Thoracic aorta (tissue), 2 donors: ENCODE measurements around the gene PIGQ. TPM values are rescaled to one million over a fixed set of nuclear protein-coding genes. Genes with fewer than 3 reads are reported as not detected.

ENCODE experiments used
- ATAC-seq: fragments of 150-250 bp; one replicate; pipeline ENCODE4 v1.8.0; 2017; ENCODE audit warnings: low read depth; ENCODE audit not compliant: insufficient number of reproducible peaks, low FRiP score
- DNase-seq: peaks from one replicate; pipeline ENCODE4 v3.0.0-alpha.2; 2020; ENCODE audit warnings: low spot score
- H3K27ac ChIP-seq, 2 donors: fragments of 200-600 bp; sonication (generic); 1 replicate in 1 of 2; 2 replicates in 1 of 2; pipeline ENCODE4 v1.5.1; 2016; ENCODE audit warnings: mild to moderate bottlenecking in 2 of 2, moderate library complexity in 2 of 2
- H3K27me3 ChIP-seq: fragments of 200-600 bp; sonication (generic); replicated peaks from 2 replicates; pipeline ENCODE4 v1.6.0; 2016; ENCODE audit warnings: mild to moderate bottlenecking; ENCODE audit not compliant: insufficient read depth
- H3K36me3 ChIP-seq: fragments of 200-600 bp; sonication (generic); one replicate; pipeline ENCODE4 v1.5.1; 2016
- H3K4me1 ChIP-seq, 2 donors: fragments of 200-600 bp; sonication (generic); 1 replicate in 1 of 2; 2 replicates in 1 of 2; pipeline versions ENCODE4 v1.5.1 to v1.6.0; 2016; ENCODE audit warnings: low read depth in 2 of 2, mild to moderate bottlenecking in 1 of 2; ENCODE audit not compliant: control insufficient read depth in 1 of 2
- H3K4me3 ChIP-seq: fragments of 200-600 bp; sonication (generic); 2 replicates; pipeline ENCODE4 v1.5.1; 2016; ENCODE audit warnings: mild to moderate bottlenecking
- H3K9me3 ChIP-seq: fragments of 200-600 bp; sonication (generic); 2 replicates; pipeline ENCODE4 v1.5.1; 2016
- CTCF ChIP-seq: fragments of 200-600 bp; sonication (generic); IDR thresholded peaks from one replicate; pipeline ENCODE4 v1.5.1; 2019; ENCODE audit warnings: antibody characterized with exemption
- total RNA-seq, 2 donors: library from RNA; depleted of rRNA; stranded (reverse); fragments of >200 nt; gene quantifications; one replicate each; pipeline versions ENCODE4 v1.1.0 to v1.2.3, GENCODE V29; 2016

Gene PIGQ
- total RNA-seq, 2 donors from 2014 or later, result 54.2 to 80.1 TPM

- Histone ChIP-seq H3K4me1 (no peaks in the 10 kb centered on the region), H3K9me3 (no peaks in the 10 kb centered on the region), H3K36me3 (no peaks in the 10 kb centered on the region), H3K4me3 (no peak overlapping the region), H3K27me3 (no peaks in the 10 kb centered on the region), H3K27ac (no peak overlapping the region)
- DNase-seq (no peak), ATAC-seq (no peak)
- TF ChIP-seq CTCF, result no peak
These were observed 29.0 kb upstream of the PIGQ start for GRCh38 chr16:540645-541340.

DNA sequence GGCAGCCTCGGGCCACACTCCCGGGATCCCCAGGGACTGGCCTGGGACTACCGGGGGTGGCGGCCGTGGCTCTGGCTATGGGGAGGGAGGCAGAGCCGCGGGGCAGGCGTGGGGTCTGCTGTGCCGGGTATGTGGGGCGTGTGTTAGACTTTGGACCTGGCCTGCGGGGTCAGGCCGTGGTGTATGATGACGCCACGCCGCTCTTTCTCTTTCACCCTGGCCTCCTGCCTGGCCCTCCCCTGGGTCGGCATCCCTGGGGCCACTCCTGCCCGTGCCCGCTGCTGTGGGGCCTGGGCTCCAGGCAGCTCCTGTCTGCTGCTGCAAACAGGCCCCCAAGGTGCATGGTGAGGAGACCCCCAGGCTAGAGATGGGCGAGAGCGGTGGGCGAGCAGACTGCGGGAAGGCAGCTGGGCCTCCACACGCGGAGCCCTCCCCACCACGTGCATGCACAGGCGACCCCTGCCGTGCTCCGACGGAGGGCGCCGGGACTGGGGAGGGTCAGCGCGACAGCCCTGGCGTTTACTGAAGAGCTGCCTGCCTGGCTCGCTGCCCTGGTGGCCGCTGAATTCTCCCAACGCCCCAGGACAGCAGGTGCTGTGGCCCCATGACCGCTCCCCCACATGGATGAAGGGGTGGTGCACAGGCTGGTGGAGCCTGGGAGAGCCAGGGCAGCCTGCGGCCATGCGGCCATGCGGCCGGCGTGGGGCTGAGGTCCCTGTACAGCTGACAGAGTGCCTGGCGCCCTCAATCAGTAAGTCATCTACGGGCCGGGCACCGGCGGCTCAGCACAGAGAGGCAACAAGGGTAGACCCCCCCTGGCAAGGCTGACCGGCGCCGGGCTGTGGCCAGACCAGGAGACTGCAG is 26.2 kb upstream of the PIGQ start:
- H3K4me3 ChIP-seq, result no peak overlapping the region
- peaks cover 5% of the 10 kb centered on the region for H3K36me3 ChIP-seq
- DNase-seq (no peak), ATAC-seq (no peak)
- H3K9me3 ChIP-seq, result no peaks in the 10 kb centered on the region
- no peak overlapping the region for H3K27ac ChIP-seq
- no peaks in the 10 kb centered on the region for H3K27me3 ChIP-seq
- H3K4me1 ChIP-seq, result no peaks in the 10 kb centered on the region
- TF ChIP-seq CTCF, result no peak

GRCh38 chr16:544517-544916 is 25.3 kb upstream of the PIGQ start:
- Histone ChIP-seq H3K4me3 (no peak overlapping the region), H3K27me3 (no peaks in the 10 kb centered on the region), H3K27ac (no peak overlapping the region), H3K36me3 (peaks cover 5% of the 10 kb centered on the region), H3K4me1 (no peaks in the 10 kb centered on the region), H3K9me3 (no peaks in the 10 kb centered on the region)
- ATAC-seq, result no peak
- no peak for DNase-seq
- no peak for TF ChIP-seq CTCF

DNA sequence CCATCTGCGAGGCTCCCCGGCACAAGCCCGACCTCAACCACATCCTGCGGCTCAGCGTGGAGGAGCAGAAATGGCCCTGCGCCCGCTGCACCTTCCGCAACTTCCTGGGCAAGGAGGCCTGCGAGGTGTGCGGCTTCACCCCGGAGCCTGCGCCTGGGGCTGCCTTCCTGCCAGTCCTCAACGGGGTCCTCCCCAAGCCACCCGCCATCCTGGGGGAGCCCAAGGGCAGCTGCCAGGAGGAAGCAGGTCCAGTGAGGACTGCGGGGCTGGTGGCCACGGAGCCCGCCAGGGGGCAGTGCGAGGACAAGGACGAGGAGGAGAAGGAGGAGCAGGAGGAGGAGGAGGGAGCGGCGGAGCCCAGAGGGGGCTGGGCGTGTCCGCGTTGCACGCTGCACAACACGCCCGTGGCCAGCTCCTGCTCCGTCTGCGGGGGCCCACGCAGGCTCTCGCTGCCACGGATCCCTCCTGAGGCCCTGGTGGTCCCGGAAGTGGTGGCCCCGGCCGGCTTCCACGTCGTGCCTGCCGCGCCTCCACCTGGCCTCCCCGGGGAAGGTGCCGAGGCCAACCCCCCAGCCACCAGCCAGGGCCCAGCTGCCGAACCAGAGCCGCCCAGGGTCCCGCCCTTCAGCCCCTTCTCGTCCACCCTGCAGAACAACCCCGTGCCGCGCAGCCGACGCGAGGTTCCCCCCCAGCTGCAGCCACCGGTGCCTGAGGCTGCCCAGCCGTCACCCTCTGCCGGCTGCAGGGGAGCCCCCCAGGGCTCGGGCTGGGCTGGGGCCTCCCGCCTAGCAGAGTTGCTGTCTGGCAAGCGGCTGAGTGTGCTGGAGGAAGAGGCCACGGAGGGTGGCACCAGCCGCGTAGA is 22.6 kb upstream of the PIGQ start:
- H3K4me1 ChIP-seq, result no peaks in the 10 kb centered on the region
- H3K27ac ChIP-seq, result no peak overlapping the region
- no peaks in the 10 kb centered on the region for H3K27me3 ChIP-seq
- no peaks in the 10 kb centered on the region for H3K9me3 ChIP-seq
- no peak overlapping the region for H3K4me3 ChIP-seq
- ATAC-seq (no peak), DNase-seq (no peak)
- peak; percentile 23 for TF ChIP-seq CTCF
- peaks cover 6% of the 10 kb centered on the region for H3K36me3 ChIP-seq

GRCh38 chr16:548586-548985 is 21.2 kb upstream of the PIGQ start:
- TF ChIP-seq CTCF, result no peak
- Histone ChIP-seq H3K4me3 (no peak overlapping the region), H3K4me1 (no peaks in the 10 kb centered on the region), H3K9me3 (no peaks in the 10 kb centered on the region), H3K27ac (no peak overlapping the region), H3K36me3 (peaks cover 12% of the 10 kb centered on the region), H3K27me3 (no peaks in the 10 kb centered on the region)
- ATAC-seq (no peak), DNase-seq (no peak)
